Keratinocyte (primary cell): Measurements from ENCODE around the gene SPDYE16. TPM values are rescaled to one million over a fixed set of nuclear protein-coding genes. Genes with fewer than 3 reads are reported as not detected.
"Not testable (repeated sequence)": the region's sequence is repeated elsewhere in the genome, so short reads cannot be mapped to it uniquely, and the experiment has no call there.

Experiments used
- DNase-seq: peaks from one replicate; pipeline ENCODE4 v3.0.0-alpha.2; 2011; ENCODE audit warnings: low read depth, missing footprints, low spot score
- FAIRE-seq: peaks from 2 replicates; lab custom pipeline; 2011; peaks lifted over from hg19 to GRCh38; lab: Jason Lieb, UNC
- H2AFZ ChIP-seq: 2 replicates; pipeline ENCODE4 v1.6.0; 2012; ENCODE audit warnings: low read length, control low read depth, inconsistent platforms; ENCODE audit not compliant: control insufficient read depth
- H3K27ac ChIP-seq: 2 replicates; pipeline ENCODE4 v1.5.1; 2011; ENCODE audit warnings: low read length; ENCODE audit not compliant: control insufficient read depth, insufficient read depth
- H3K27me3 ChIP-seq: 3 replicates; pipeline ENCODE4 v1.6.0; 2011; ENCODE audit warnings: low read length; ENCODE audit not compliant: control insufficient read depth, insufficient read depth; ENCODE audit errors: extremely low read depth
- H3K36me3 ChIP-seq, 2 experiments: 2 replicates in 1 of 2; 3 replicates in 1 of 2; pipeline ENCODE4 v1.5.1; 2011; ENCODE audit warnings: low read length in 2 of 2, mild to moderate bottlenecking in 1 of 2; ENCODE audit not compliant: control insufficient read depth in 2 of 2, insufficient read depth in 2 of 2; ENCODE audit errors: extremely low read depth in 1 of 2
- H3K4me1 ChIP-seq: 3 replicates; pipeline ENCODE4 v1.5.1; 2011; ENCODE audit warnings: low read length; ENCODE audit not compliant: control insufficient read depth, insufficient read depth; ENCODE audit errors: extremely low read depth
- H3K4me2 ChIP-seq: 3 replicates; pipeline ENCODE4 v1.6.0; 2011; ENCODE audit warnings: low read depth, low read length; ENCODE audit not compliant: control insufficient read depth, insufficient read depth; ENCODE audit errors: extremely low read depth
- H3K4me3 ChIP-seq, 3 experiments: fragments of 200-600 bp in 1 of 3; sonication (generic) in 1 of 3; 2 replicates in 2 of 3; 3 replicates in 1 of 3; pipeline ENCODE4 v1.5.1; 2011 to 2016; ENCODE audit warnings: low read length in 3 of 3, mild to moderate bottlenecking in 3 of 3, control low read depth in 2 of 3, inconsistent platforms in 1 of 3, low read depth in 1 of 3, mixed read lengths in 1 of 3, mixed run types in 1 of 3, moderate library complexity in 1 of 3; ENCODE audit not compliant: control insufficient read depth in 2 of 3, insufficient read depth in 2 of 3; ENCODE audit errors: extremely low read depth in 1 of 3
- H3K79me2 ChIP-seq: 2 replicates; pipeline ENCODE4 v1.6.0; 2012; ENCODE audit warnings: low read length; ENCODE audit not compliant: control insufficient read depth, insufficient read depth
- H3K9ac ChIP-seq: 3 replicates; pipeline ENCODE4 v1.6.0; 2011; ENCODE audit warnings: low read length; ENCODE audit not compliant: control insufficient read depth, insufficient read depth; ENCODE audit errors: extremely low read depth
- H3K9me1 ChIP-seq: 3 replicates; pipeline ENCODE4 v1.6.0; 2011; ENCODE audit warnings: low read length; ENCODE audit not compliant: control insufficient read depth, insufficient read depth; ENCODE audit errors: extremely low read depth
- H3K9me3 ChIP-seq: 2 replicates; pipeline ENCODE4 v1.5.1; 2012; ENCODE audit warnings: low read depth, low read length; ENCODE audit not compliant: control insufficient read depth
- H4K20me1 ChIP-seq: 3 replicates; pipeline ENCODE4 v1.6.0; 2011; ENCODE audit warnings: low read length; ENCODE audit not compliant: control insufficient read depth, insufficient read depth; ENCODE audit errors: extremely low read depth
- EZH2 ChIP-seq: IDR thresholded peaks from one replicate; pipeline ENCODE4 v1.6.1; 2012; ENCODE audit warnings: inconsistent platforms, mild to moderate bottlenecking, low read length, moderate library complexity
- dilution Hi-C: fragments of 300-500 bp; cut with MboI; formaldehyde crosslinking; loops from one replicate; pipeline ENCODE4 v1.7.0; 2020; ENCODE audit warnings: low sequenced_read_pairs; ENCODE audit not compliant: extremely low pct_ligation_motif_present
- polyA plus RNA-seq, 5 experiments: library from polyadenylated mRNA; depleted of rRNA in 3 of 5; stranded (reverse) in 3 of 5; stranded (forward) in 1 of 5; unstranded in 1 of 5; fragments of >200 nt; gene quantifications; 1 replicate in 1 of 5; 2 replicates in 3 of 5; 3 replicates in 1 of 5; pipeline versions ENCODE4 v1.2.1 to v1.2.3, GENCODE V29; 2011 to 2012; ENCODE audit warnings: missing spikeins in 2 of 5, low read depth in 1 of 5, low replicate concordance in 1 of 5
- TF ChIP-seq, protein P1 (sequence below), 3 experiments: IDR thresholded peaks in 1 of 3; conservative IDR thresholded peaks in 1 of 3; optimal IDR thresholded peaks in 1 of 3; 2 replicates in 2 of 3; 3 replicates in 1 of 3; pipeline versions ENCODE3 to v1.5.1; 2011; ENCODE audit warnings: low read length in 3 of 3, mild to moderate bottlenecking in 3 of 3, moderate library complexity in 2 of 3, control low read depth in 1 of 3, inconsistent platforms in 1 of 3; ENCODE audit not compliant: insufficient read depth in 2 of 3; ENCODE audit errors: extremely low read depth in 1 of 3

SPDYE16 gene
- polyA plus RNA-seq, 1 donor (not counting 4 experiments of a cell fraction or from before 2014, with no cell fraction given) = not detected

DNA sequence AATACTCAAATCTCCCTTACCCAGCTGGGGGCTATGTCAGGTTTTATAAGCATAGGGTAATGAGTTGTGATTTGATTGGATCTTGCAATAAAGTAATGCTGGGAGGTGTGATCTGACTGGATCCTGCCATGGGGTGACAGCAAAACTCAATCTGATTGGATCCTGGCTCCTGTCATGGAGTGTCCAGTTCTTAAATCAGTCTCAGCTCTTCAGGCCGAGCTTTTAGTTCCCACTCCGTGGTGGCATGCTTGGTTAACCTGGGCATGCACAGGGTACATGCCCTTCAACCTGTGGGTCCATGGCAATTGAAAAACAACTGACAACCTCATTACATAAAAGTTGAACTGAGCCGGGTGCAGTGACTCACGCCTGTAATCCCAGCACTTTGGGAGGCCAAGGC is 16.9 kb downstream of the SPDYE16 start:
- H3K27me3 ChIP-seq, H3K36me3 ChIP-seq, H3K9me3 ChIP-seq, H3K4me3 ChIP-seq, H3K79me2 ChIP-seq, FAIRE-seq, H3K9me1 ChIP-seq, DNase-seq, H3K4me2 ChIP-seq, H3K9ac ChIP-seq, H3K27ac ChIP-seq, H3K4me1 ChIP-seq, dilution Hi-C loops, H2AFZ ChIP-seq, H4K20me1 ChIP-seq: not testable (repeated sequence)

DNA sequence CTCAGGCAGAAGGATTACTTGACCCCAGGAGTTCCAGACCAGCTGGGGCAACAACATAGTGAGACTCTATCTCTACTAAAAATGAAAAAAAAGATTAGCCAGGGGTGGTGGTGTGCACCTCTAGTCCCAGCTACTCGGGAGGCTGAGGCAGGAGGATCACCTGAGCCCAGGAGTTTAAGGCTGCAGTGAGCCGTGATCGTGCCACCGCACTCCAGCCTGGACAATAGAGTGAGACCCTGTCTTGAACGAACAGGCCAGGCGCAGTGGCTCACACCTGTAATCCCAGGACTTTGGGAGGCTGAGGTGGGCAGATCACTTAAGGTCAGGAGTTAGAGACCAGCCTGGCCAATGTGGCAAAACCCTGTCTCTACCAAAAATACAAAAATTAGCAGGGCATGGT is 26.2 kb downstream of the SPDYE16 start:
- H3K9ac ChIP-seq, H3K27ac ChIP-seq, H3K79me2 ChIP-seq, DNase-seq, dilution Hi-C loops, H2AFZ ChIP-seq, H3K9me3 ChIP-seq, H3K4me2 ChIP-seq, H3K4me1 ChIP-seq, H3K4me3 ChIP-seq, H3K36me3 ChIP-seq, H4K20me1 ChIP-seq, H3K9me1 ChIP-seq, H3K27me3 ChIP-seq, FAIRE-seq: not testable (repeated sequence)

DNA sequence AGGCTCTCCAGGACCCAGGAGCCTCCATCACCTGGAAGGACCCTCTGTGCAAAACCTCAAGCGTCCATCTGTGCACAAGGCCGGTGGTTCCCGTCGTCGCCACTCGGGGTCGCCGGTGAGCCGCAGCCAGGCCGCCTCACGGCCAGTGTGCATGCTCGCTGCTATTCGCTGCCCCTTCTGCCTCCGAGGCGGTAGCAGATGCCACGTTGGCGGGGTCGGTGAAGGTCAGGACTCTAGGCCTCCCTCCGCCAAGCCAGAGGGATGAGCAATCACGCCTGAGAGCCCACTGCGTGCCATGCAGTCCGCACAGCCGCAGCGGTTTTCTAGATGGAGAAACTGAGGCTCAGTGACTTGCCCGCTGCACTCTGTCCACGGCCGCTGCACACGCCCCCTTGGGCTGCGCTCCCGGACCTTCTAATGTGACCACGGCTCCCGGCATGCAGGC is 27.1 kb downstream of the SPDYE16 start:
- no peaks in the 10 kb centered on the region for H3K4me1 ChIP-seq
- H3K9me3 ChIP-seq = no peaks in the 10 kb centered on the region
- H3K4me2 ChIP-seq = no peak overlapping the region
- peaks cover 0 to 3% of the 10 kb centered on the region in 2 experiments for H3K36me3 ChIP-seq
- dilution Hi-C loops = no loop called here
- no peak overlapping the region for H2AFZ ChIP-seq
- no peaks in the 10 kb centered on the region for H3K9me1 ChIP-seq
- no peak overlapping the region for H3K4me3 ChIP-seq
- no peaks in the 10 kb centered on the region for H3K79me2 ChIP-seq
- no peak overlapping the region for H3K9ac ChIP-seq
- TF ChIP-seq, protein P1, sequence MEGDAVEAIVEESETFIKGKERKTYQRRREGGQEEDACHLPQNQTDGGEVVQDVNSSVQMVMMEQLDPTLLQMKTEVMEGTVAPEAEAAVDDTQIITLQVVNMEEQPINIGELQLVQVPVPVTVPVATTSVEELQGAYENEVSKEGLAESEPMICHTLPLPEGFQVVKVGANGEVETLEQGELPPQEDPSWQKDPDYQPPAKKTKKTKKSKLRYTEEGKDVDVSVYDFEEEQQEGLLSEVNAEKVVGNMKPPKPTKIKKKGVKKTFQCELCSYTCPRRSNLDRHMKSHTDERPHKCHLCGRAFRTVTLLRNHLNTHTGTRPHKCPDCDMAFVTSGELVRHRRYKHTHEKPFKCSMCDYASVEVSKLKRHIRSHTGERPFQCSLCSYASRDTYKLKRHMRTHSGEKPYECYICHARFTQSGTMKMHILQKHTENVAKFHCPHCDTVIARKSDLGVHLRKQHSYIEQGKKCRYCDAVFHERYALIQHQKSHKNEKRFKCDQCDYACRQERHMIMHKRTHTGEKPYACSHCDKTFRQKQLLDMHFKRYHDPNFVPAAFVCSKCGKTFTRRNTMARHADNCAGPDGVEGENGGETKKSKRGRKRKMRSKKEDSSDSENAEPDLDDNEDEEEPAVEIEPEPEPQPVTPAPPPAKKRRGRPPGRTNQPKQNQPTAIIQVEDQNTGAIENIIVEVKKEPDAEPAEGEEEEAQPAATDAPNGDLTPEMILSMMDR (optimal IDR thresholded peaks at IDR 0.05 in 1 of 3, IDR thresholded peaks at IDR 0.05 in 1 of 3, conservative IDR thresholded peaks at IDR 0.05 in 1 of 3; ENCODE audit: extremely low read depth in 1 of 3, insufficient read depth in 2 of 3, low read length in 3 of 3) = peak in 1 of 3 experiments; percentile 58
- no peak for TF ChIP-seq EZH2
- no peak overlapping the region for H3K27ac ChIP-seq
- H4K20me1 ChIP-seq = no peaks in the 10 kb centered on the region
- H3K27me3 ChIP-seq = no peaks in the 10 kb centered on the region
- FAIRE-seq (no peak), DNase-seq (no peak)
